ENCODE data around the gene SMIM44.

DNA sequence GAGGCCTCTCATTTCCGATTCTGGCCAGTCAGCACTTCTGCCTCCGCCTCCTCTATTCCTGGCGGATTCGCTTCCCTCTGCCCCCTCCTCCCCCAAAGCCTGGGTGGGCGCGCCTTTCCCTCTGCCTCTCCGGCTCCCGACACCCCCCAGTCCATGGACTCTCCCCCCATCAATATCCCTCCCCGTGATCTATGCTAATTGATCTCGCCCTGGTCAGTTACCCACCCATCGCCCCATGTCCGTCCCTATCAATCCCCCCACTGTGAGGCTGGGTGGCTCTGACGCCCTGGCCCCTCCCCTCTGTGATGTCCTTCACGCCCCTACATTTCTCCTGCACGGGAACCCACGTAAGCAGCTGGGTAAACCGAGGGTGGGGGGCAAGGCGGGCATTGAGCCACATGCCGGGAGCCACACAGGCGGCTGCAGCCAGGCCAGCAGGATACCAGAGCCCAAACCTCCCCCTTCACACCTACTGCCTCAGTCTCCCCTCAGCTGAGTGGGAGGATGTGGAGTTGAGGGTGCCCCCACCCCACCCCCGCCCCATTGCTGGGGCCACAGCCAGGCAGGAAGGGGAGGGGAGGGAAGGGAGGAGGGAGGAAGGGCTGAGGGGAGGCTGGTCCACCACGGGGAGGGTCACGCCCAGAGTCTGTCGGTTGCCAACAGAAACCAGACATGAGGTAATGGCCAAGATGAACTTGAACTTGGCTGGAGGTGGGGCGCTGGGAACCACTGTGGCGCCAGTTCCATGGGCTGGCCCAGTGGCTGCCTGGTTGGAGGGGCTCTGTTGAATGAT, 24.0 kb downstream of the SMIM44 start:
- TF ChIP-seq SNAI2 (CRISPR knock-in tag; IDR thresholded peaks at IDR 0.05) (no peak), RARB (CRISPR knock-in tag; IDR thresholded peaks at IDR 0.05) (no peak), ISL1 (CRISPR knock-in tag; IDR thresholded peaks at IDR 0.05) (no peak), ZFP3 (CRISPR knock-in tag; IDR thresholded peaks at IDR 0.05) (no peak; the same call in 1 of the 2 replicates), GLIS3 (CRISPR knock-in tag; IDR thresholded peaks at IDR 0.05) (0 out of 2 replicates have a peak, but pooled peaks have one; percentile 36), TOX (CRISPR knock-in tag; IDR thresholded peaks at IDR 0.05; ENCODE audit: borderline replicate concordance) (no peak), CSDC2 (CRISPR knock-in tag; IDR thresholded peaks at IDR 0.05) (no peak)
- TF ChIP-seq, protein P1, sequence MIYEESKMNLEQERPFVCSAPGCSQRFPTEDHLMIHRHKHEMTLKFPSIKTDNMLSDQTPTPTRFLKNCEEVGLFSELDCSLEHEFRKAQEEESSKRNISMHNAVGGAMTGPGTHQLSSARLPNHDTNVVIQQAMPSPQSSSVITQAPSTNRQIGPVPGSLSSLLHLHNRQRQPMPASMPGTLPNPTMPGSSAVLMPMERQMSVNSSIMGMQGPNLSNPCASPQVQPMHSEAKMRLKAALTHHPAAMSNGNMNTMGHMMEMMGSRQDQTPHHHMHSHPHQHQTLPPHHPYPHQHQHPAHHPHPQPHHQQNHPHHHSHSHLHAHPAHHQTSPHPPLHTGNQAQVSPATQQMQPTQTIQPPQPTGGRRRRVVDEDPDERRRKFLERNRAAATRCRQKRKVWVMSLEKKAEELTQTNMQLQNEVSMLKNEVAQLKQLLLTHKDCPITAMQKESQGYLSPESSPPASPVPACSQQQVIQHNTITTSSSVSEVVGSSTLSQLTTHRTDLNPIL (CRISPR knock-in tag; IDR thresholded peaks at IDR 0.05; ENCODE audit: low read depth), result no peak
- TF ChIP-seq, protein P2, sequence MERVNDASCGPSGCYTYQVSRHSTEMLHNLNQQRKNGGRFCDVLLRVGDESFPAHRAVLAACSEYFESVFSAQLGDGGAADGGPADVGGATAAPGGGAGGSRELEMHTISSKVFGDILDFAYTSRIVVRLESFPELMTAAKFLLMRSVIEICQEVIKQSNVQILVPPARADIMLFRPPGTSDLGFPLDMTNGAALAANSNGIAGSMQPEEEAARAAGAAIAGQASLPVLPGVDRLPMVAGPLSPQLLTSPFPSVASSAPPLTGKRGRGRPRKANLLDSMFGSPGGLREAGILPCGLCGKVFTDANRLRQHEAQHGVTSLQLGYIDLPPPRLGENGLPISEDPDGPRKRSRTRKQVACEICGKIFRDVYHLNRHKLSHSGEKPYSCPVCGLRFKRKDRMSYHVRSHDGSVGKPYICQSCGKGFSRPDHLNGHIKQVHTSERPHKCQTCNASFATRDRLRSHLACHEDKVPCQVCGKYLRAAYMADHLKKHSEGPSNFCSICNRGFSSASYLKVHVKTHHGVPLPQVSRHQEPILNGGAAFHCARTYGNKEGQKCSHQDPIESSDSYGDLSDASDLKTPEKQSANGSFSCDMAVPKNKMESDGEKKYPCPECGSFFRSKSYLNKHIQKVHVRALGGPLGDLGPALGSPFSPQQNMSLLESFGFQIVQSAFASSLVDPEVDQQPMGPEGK (CRISPR knock-in tag; IDR thresholded peaks at IDR 0.05; ENCODE audit: borderline replicate concordance), result peak; percentile 74; the same call in 1 of the 2 replicates
- TF ChIP-seq, protein P3, sequence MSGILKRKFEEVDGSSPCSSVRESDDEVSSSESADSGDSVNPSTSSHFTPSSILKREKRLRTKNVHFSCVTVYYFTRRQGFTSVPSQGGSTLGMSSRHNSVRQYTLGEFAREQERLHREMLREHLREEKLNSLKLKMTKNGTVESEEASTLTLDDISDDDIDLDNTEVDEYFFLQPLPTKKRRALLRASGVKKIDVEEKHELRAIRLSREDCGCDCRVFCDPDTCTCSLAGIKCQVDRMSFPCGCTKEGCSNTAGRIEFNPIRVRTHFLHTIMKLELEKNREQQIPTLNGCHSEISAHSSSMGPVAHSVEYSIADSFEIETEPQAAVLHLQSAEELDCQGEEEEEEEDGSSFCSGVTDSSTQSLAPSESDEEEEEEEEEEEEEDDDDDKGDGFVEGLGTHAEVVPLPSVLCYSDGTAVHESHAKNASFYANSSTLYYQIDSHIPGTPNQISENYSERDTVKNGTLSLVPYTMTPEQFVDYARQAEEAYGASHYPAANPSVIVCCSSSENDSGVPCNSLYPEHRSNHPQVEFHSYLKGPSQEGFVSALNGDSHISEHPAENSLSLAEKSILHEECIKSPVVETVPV (CRISPR knock-in tag; IDR thresholded peaks at IDR 0.05), result no peak

Measured in SK-N-SH treated with all-trans-retinoic acid at 6 μM for 48 hours (cell line).